CD4-positive, alpha-beta memory T cell (primary cell): ENCODE results near the gene USH1G. TPM values are rescaled to one million over a fixed set of nuclear protein-coding genes. Genes with fewer than 3 reads are reported as not detected.
"Not testable (repeated sequence)": the region's sequence is repeated elsewhere in the genome, so short reads cannot be mapped to it uniquely, and the experiment has no call there.

Experiments
- CTCF ChIA-PET: fragments of 350-600 bp; sonication (Branson Sonifier 250); formaldehyde crosslinking; loops from one replicate; lab custom pipeline; 2021; ENCODE audit warnings: inconsistent platforms; ENCODE audit not compliant: partially characterized antibody; lab: Charles Lee
- POLR2A ChIA-PET: fragments of 350-600 bp; sonication (Branson Sonifier 250); formaldehyde crosslinking; loops from one replicate; lab custom pipeline; 2021; ENCODE audit not compliant: partially characterized antibody; lab: Charles Lee
- DNase-seq, 5 donors: peaks; one replicate each; pipeline versions ENCODE4 v3.0.0 to v3.0.0-alpha.2; 2020 to 2022; ENCODE audit warnings: mixed read lengths in 1 of 5
- H3K27ac ChIP-seq: one replicate; pipeline ENCODE4 v1.7.0; 2013; ENCODE audit warnings: low read depth, low read length
- H3K27me3 ChIP-seq: 2 replicates; pipeline ENCODE4 v1.7.0; 2013; ENCODE audit warnings: mild to moderate bottlenecking, low read length, moderate library complexity; ENCODE audit not compliant: insufficient read depth
- H3K36me3 ChIP-seq: 2 replicates; pipeline ENCODE4 v1.7.0; 2013; ENCODE audit warnings: mild to moderate bottlenecking, low read length, moderate library complexity; ENCODE audit not compliant: insufficient read depth
- H3K4me1 ChIP-seq: 2 replicates; pipeline ENCODE4 v1.7.0; 2013; ENCODE audit warnings: mild to moderate bottlenecking, low read length, moderate library complexity; ENCODE audit not compliant: insufficient read depth
- H3K4me3 ChIP-seq, 2 donors: one replicate each; pipeline ENCODE4 v1.7.0; 2013; ENCODE audit warnings: low read length in 2 of 2, mild to moderate bottlenecking in 1 of 2
- H3K9me3 ChIP-seq, 2 donors: one replicate each; pipeline ENCODE4 v1.7.0; 2013; ENCODE audit warnings: low read length in 2 of 2, control low read depth in 1 of 2; ENCODE audit not compliant: control insufficient read depth in 1 of 2
- H3K27ac Mint-ChIP-seq, 7 donors: one replicate each; pipeline ENCODE4 v1.8.0; 2020 to 2021; ENCODE audit warnings: mixed read lengths in 7 of 7, mild to moderate bottlenecking in 6 of 7, inconsistent platforms in 3 of 7, moderate library complexity in 3 of 7
- H3K27me3 Mint-ChIP-seq, 2 donors: one replicate each; pipeline ENCODE4 v1.8.0; 2020 to 2021; ENCODE audit warnings: mixed read lengths in 2 of 2
- H3K36me3 Mint-ChIP-seq, 2 donors: one replicate each; pipeline ENCODE4 v1.8.0; 2020 to 2021; ENCODE audit warnings: mixed read lengths in 2 of 2, inconsistent platforms in 1 of 2, mild to moderate bottlenecking in 1 of 2
- H3K4me1 Mint-ChIP-seq, 4 donors: one replicate each; pipeline ENCODE4 v1.8.0; 2020 to 2021; ENCODE audit warnings: mixed read lengths in 4 of 4, mild to moderate bottlenecking in 1 of 4
- H3K4me3 Mint-ChIP-seq, 8 donors: one replicate each; pipeline ENCODE4 v1.8.0; 2020 to 2021; ENCODE audit warnings: mixed read lengths in 8 of 8, mild to moderate bottlenecking in 7 of 8, moderate library complexity in 6 of 8, inconsistent platforms in 3 of 8
- H3K9me3 Mint-ChIP-seq, 8 donors: one replicate each; pipeline ENCODE4 v1.8.0; 2020 to 2021; ENCODE audit warnings: mixed read lengths in 8 of 8, mild to moderate bottlenecking in 5 of 8, inconsistent platforms in 3 of 8, moderate library complexity in 1 of 8
- intact Hi-C: fragments of 100-400 bp; cut with micrococcal nuclease; formaldehyde crosslinking; loops from one replicate; pipeline ENCODE4 v1.15.1; 2023
- polyA plus RNA-seq, 2 donors: library from polyadenylated mRNA; unstranded; fragments of 300-500 nt; fragmentation: Illumina TruSeq; gene quantifications; one replicate each; pipeline ENCODE4 v1.2.3, GENCODE V29; 2021
- total RNA-seq, 2 experiments: library from RNA; stranded (reverse); gene quantifications; one replicate each; pipeline ENCODE4 v1.2.3, GENCODE V29; 2021

The USH1G gene
- total and polyA plus RNA-seq, 4 experiments from 2014 or later = not detected

GRCh38 chr17:74916136-74916850 lies 6.8 kb downstream of the USH1G start:
- Mint-ChIP-seq H3K27me3 (peaks cover 5 to 17% of the 10 kb centered on the region in 2 donors), H3K9me3 (peaks cover 0 to 2% (median 0%) of the 10 kb centered on the region in 8 donors), H3K4me3 (no peak overlapping the region), H3K36me3 (no peaks in the 10 kb centered on the region), H3K27ac (no peak overlapping the region), H3K4me1 (peaks cover 0 to 2% (median 0%) of the 10 kb centered on the region in 4 donors)
- no peak overlapping the region for H3K4me3 ChIP-seq
- POLR2A ChIA-PET = no interaction called here
- no peaks in the 10 kb centered on the region for H3K4me1 ChIP-seq
- H3K27ac ChIP-seq = no peak overlapping the region
- H3K36me3 ChIP-seq = no peaks in the 10 kb centered on the region
- peaks cover 1% of the 10 kb centered on the region for H3K27me3 ChIP-seq
- no peak for DNase-seq
- intact Hi-C loops = no loop called here
- H3K9me3 ChIP-seq = no peaks in the 10 kb centered on the region
- CTCF ChIA-PET = interaction anchor here (0.6 kb wide), 1 partner anchor 246 kb away, joined by 3 read pairs; no protein-coding TSS in a partner anchor

- H3K36me3 ChIP-seq, CTCF ChIA-PET, H3K9me3 Mint-ChIP-seq, H3K27ac ChIP-seq, H3K4me3 ChIP-seq, H3K27me3 Mint-ChIP-seq, POLR2A ChIA-PET, H3K9me3 ChIP-seq, H3K36me3 Mint-ChIP-seq, DNase-seq, H3K4me3 Mint-ChIP-seq, H3K27ac Mint-ChIP-seq, H3K4me1 Mint-ChIP-seq, H3K27me3 ChIP-seq, H3K4me1 ChIP-seq, intact Hi-C loops: not testable (repeated sequence)
Measured at GRCh38 chr17:74911423-74911822, 11.6 kb downstream of the USH1G start.

- H3K27me3 ChIP-seq, H3K9me3 Mint-ChIP-seq, H3K27me3 Mint-ChIP-seq, H3K4me3 ChIP-seq, H3K9me3 ChIP-seq, POLR2A ChIA-PET, H3K27ac Mint-ChIP-seq, H3K4me1 ChIP-seq, H3K27ac ChIP-seq, H3K4me1 Mint-ChIP-seq, H3K36me3 Mint-ChIP-seq, CTCF ChIA-PET, H3K4me3 Mint-ChIP-seq, DNase-seq, H3K36me3 ChIP-seq, intact Hi-C loops: not testable (repeated sequence)
Measured at GRCh38 chr17:74909097-74909496, 14.0 kb downstream of the USH1G start.

GRCh38 chr17:74907012-74907411 lies 16.0 kb downstream of the USH1G start:
- no peak overlapping the region for H3K4me3 Mint-ChIP-seq
- POLR2A ChIA-PET = no interaction called here
- Histone ChIP-seq H3K36me3 (no peaks in the 10 kb centered on the region), H3K27ac (no peak overlapping the region), H3K4me1 (no peaks in the 10 kb centered on the region), H3K9me3 (no peaks in the 10 kb centered on the region), H3K27me3 (no peaks in the 10 kb centered on the region), H3K4me3 (no peak overlapping the region)
- peaks cover 0 to 3% (median 2%) of the 10 kb centered on the region in 4 donors for H3K4me1 Mint-ChIP-seq
- DNase-seq = no peak
- CTCF ChIA-PET = no interaction called here
- H3K27ac Mint-ChIP-seq = no peak overlapping the region
- no peaks in the 10 kb centered on the region for H3K9me3 Mint-ChIP-seq
- H3K36me3 Mint-ChIP-seq = no peaks in the 10 kb centered on the region
- peaks cover 2 to 3% of the 10 kb centered on the region in 2 donors for H3K27me3 Mint-ChIP-seq
- intact Hi-C loops = no loop called here

GRCh38 chr17:74906214-74906793 lies 16.8 kb downstream of the USH1G start:
- POLR2A ChIA-PET, H3K4me1 ChIP-seq, DNase-seq, H3K9me3 Mint-ChIP-seq, H3K9me3 ChIP-seq, H3K4me3 Mint-ChIP-seq, intact Hi-C loops, H3K27me3 ChIP-seq, CTCF ChIA-PET, H3K27ac ChIP-seq, H3K36me3 ChIP-seq, H3K36me3 Mint-ChIP-seq, H3K27me3 Mint-ChIP-seq, H3K4me1 Mint-ChIP-seq, H3K4me3 ChIP-seq: not testable (repeated sequence)
- peak overlapping the region in 1 of 7 donors; percentile 7 for H3K27ac Mint-ChIP-seq

- DNase-seq = no peak
- H3K27ac Mint-ChIP-seq = no peak overlapping the region
- intact Hi-C loops = no loop called here
- H3K4me1 Mint-ChIP-seq = peaks cover 0 to 3% (median 2%) of the 10 kb centered on the region in 4 donors
- no peaks in the 10 kb centered on the region for H3K9me3 ChIP-seq
- no peaks in the 10 kb centered on the region for H3K36me3 Mint-ChIP-seq
- H3K27me3 Mint-ChIP-seq = peaks cover 10% of the 10 kb centered on the region in 2 donors
- ChIA-PET CTCF (no interaction called here), POLR2A (no interaction called here)
- no peaks in the 10 kb centered on the region for H3K4me1 ChIP-seq
- no peak overlapping the region for H3K4me3 Mint-ChIP-seq
- no peaks in the 10 kb centered on the region for H3K27me3 ChIP-seq
- no peaks in the 10 kb centered on the region for H3K9me3 Mint-ChIP-seq
- no peak overlapping the region for H3K27ac ChIP-seq
- no peaks in the 10 kb centered on the region for H3K36me3 ChIP-seq
- no peak overlapping the region for H3K4me3 ChIP-seq
Measured at GRCh38 chr17:74904687-74905409, 18.2 kb downstream of the USH1G start.

GRCh38 chr17:74903671-74904070 lies 19.4 kb downstream of the USH1G start:
- H3K27ac Mint-ChIP-seq = no peak overlapping the region
- CTCF ChIA-PET = no interaction called here
- H3K4me3 ChIP-seq = no peak overlapping the region
- no peaks in the 10 kb centered on the region for H3K9me3 Mint-ChIP-seq
- POLR2A ChIA-PET = no interaction called here
- no peak overlapping the region for H3K4me3 Mint-ChIP-seq
- no peaks in the 10 kb centered on the region for H3K9me3 ChIP-seq
- H3K27ac ChIP-seq = no peak overlapping the region
- H3K4me1 Mint-ChIP-seq = peaks cover 0 to 3% (median 2%) of the 10 kb centered on the region in 4 donors
- no peaks in the 10 kb centered on the region for H3K27me3 ChIP-seq
- H3K36me3 ChIP-seq = no peaks in the 10 kb centered on the region
- no peaks in the 10 kb centered on the region for H3K4me1 ChIP-seq
- intact Hi-C loops = no loop called here
- H3K36me3 Mint-ChIP-seq = no peaks in the 10 kb centered on the region
- H3K27me3 Mint-ChIP-seq = peaks cover 12 to 16% of the 10 kb centered on the region in 2 donors
- no peak for DNase-seq
